Suprapubic skin (tissue), 3 donors: ENCODE data around the gene RUSC1.

ENCODE experiments used
- POLR2A ChIP-seq, 2 donors: fragments of 450-650 bp; IDR thresholded peaks; one replicate each; pipeline ENCODE4 v1.6.1; 2017; ENCODE audit warnings: antibody characterized with exemption in 2 of 2, mild to moderate bottlenecking in 2 of 2, moderate library complexity in 2 of 2
- TF ChIP-seq, protein P1 (sequence below), 2 donors: fragments of 200-600 bp in 1 of 2; fragments of 450-650 bp in 1 of 2; sonication (generic) in 1 of 2; IDR thresholded peaks; one replicate each; pipeline ENCODE4 v1.5.1; 2016 to 2019; ENCODE audit warnings: antibody characterized with exemption in 2 of 2, mild to moderate bottlenecking in 1 of 2, moderate library complexity in 1 of 2

DNA sequence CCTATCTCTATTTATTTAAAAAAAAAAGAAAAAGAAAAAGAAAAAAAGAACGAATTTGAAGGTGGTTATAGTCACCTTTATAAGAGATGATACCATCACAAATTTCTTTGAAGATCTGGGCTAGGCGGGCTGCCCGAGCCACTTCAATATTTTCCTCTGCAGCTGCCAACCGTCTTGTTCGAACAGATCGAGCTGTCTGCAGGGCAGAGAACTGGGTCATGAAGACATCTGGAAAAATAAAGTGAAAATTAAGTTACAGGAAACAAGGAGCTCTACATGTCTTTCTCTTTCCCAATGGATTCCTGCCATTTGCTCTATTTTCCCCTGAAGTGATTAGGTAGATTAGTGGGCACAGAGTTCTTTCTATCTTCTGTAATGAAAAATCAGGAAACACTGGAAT, 31.9 kb downstream of the RUSC1 start:
- TF ChIP-seq, protein P1, sequence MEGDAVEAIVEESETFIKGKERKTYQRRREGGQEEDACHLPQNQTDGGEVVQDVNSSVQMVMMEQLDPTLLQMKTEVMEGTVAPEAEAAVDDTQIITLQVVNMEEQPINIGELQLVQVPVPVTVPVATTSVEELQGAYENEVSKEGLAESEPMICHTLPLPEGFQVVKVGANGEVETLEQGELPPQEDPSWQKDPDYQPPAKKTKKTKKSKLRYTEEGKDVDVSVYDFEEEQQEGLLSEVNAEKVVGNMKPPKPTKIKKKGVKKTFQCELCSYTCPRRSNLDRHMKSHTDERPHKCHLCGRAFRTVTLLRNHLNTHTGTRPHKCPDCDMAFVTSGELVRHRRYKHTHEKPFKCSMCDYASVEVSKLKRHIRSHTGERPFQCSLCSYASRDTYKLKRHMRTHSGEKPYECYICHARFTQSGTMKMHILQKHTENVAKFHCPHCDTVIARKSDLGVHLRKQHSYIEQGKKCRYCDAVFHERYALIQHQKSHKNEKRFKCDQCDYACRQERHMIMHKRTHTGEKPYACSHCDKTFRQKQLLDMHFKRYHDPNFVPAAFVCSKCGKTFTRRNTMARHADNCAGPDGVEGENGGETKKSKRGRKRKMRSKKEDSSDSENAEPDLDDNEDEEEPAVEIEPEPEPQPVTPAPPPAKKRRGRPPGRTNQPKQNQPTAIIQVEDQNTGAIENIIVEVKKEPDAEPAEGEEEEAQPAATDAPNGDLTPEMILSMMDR (IDR thresholded peaks at IDR 0.05): no peak
- TF ChIP-seq POLR2A (IDR thresholded peaks at IDR 0.05): no peak
